Measurements from ENCODE around the gene PDE9A. TPM values are rescaled to one million over a fixed set of nuclear protein-coding genes. Genes with fewer than 3 reads are reported as not detected.

PDE9A gene
- total and polyA plus RNA-seq, 4 donors, result 2.6 to 16.2 (median 7.8) TPM

DNA sequence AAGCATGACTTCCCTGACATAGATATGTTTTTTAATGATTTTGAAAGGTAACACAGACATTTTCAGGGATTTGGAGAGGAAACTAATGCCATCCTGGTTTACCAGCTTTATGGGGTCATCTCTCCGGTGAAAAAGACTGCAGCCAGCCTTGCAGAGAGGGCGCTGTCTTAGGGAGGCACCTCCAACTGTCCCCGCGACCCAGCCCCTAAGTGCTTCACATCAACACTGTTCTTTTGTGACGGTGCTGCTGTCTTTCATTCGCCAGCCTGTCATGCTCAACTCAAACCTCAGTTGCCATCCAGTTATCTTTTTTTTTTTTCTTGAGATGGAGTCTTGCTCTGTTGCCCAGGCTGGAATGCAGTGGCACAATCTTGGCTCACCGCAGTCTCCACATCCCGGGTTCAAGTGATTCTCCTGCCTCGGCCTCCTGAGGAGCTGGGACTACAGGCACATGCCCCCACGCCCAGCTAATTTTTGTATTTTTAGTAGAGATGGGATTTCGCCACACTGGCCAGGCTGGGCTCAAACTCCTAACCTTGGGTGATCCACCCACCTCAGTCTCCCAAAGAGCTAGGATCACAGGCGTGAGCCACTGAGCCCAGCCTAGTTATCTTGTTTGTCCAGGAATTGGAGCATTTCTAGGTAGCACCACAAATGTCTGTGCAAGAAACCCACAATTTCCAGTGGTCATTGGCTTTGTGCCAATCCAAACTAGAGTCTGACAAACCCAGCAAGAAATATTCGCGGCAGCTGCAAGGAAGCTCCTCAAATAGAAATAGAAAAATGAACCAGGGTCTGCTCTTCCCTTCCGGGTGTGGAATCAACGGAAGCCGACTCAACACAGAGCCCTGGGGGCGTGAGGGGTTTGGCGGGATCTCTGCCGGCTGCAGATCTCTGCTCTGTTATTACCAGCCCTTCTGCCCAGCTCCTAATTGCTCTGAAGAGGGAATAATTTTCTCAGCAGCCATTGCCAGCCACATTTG lies 24.2 kb downstream of the PDE9A start:
- Histone ChIP-seq H3K4me1 (ENCODE audit: control insufficient read depth in 1 of 2, insufficient read depth in 2 of 2, low read length in 2 of 2) (no peaks in the 10 kb centered on the region), H3K9me3 (ENCODE audit: control insufficient read depth, low read length) (no peaks in the 10 kb centered on the region), H3K4me3 (ENCODE audit: low read length in 2 of 2) (no peak overlapping the region), H3K27ac (ENCODE audit: low read depth in 1 of 2, low read length in 2 of 2) (no peak overlapping the region), H3K27me3 (ENCODE audit: control insufficient read depth in 1 of 2, insufficient read depth in 2 of 2, low read length in 1 of 2) (no peaks in the 10 kb centered on the region), H3K36me3 (ENCODE audit: control insufficient read depth in 1 of 2, insufficient read depth in 2 of 2, low read length in 1 of 2) (no peaks in the 10 kb centered on the region)
- intact Hi-C loops (cut with DNase I), result no loop called here
- ATAC-seq (ENCODE audit: low FRiP score), result no peak
- WGBS, 2 donors, result 54 to 57% methylated on average over 20 of the region's 20 CpGs
- peak in 1 of 2 donors; percentile 27 for DNase-seq

DNA sequence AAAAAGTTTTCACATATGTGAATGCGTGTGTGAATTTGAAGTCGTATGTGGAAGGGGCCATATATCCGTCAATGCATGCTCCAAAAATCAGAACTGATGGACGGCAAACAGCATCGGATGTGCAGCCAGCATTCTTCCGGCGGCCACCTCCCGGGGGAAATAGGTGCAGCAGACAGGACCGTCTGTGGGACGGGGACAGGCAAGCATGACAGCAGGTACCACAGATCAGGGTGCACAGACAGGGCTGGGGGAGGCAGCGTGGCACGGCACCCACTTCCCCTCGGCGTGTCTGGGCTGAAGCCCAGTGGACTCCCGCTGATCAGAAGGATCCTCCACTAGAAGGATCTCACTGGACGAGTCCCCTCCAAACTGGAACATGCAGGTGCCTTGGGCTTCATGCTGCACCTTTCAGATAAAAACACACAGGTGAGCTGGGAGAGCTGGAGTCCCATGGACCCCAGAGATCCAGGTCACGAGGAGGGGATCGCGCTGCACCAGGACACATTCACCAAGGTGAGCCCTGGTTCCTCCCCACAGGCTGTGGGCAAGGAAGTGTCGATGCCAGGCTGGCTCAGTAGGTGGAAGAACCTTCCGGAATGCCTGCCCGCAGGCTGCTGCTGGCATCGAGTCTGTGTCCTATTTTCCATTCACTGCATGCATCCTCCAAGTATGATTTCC lies 25.3 kb downstream of the PDE9A start:
- DNase-seq, result peak in 1 of 2 donors; percentile 39
- no peak overlapping the region for H3K27ac ChIP-seq (ENCODE audit: low read depth in 1 of 2, low read length in 2 of 2)
- H3K4me3 ChIP-seq (ENCODE audit: low read length in 2 of 2), result no peak overlapping the region
- intact Hi-C loops (cut with DNase I), result no loop called here
- H3K9me3 ChIP-seq (ENCODE audit: control insufficient read depth, low read length), result no peaks in the 10 kb centered on the region
- H3K36me3 ChIP-seq (ENCODE audit: control insufficient read depth in 1 of 2, insufficient read depth in 2 of 2, low read length in 1 of 2), result no peaks in the 10 kb centered on the region
- no peaks in the 10 kb centered on the region for H3K27me3 ChIP-seq (ENCODE audit: control insufficient read depth in 1 of 2, insufficient read depth in 2 of 2, low read length in 1 of 2)
- 90% methylated on average over 23 of the region's 23 CpGs for WGBS, 2 donors
- ATAC-seq (ENCODE audit: low FRiP score), result no peak
- H3K4me1 ChIP-seq (ENCODE audit: control insufficient read depth in 1 of 2, insufficient read depth in 2 of 2, low read length in 2 of 2), result no peaks in the 10 kb centered on the region

DNA sequence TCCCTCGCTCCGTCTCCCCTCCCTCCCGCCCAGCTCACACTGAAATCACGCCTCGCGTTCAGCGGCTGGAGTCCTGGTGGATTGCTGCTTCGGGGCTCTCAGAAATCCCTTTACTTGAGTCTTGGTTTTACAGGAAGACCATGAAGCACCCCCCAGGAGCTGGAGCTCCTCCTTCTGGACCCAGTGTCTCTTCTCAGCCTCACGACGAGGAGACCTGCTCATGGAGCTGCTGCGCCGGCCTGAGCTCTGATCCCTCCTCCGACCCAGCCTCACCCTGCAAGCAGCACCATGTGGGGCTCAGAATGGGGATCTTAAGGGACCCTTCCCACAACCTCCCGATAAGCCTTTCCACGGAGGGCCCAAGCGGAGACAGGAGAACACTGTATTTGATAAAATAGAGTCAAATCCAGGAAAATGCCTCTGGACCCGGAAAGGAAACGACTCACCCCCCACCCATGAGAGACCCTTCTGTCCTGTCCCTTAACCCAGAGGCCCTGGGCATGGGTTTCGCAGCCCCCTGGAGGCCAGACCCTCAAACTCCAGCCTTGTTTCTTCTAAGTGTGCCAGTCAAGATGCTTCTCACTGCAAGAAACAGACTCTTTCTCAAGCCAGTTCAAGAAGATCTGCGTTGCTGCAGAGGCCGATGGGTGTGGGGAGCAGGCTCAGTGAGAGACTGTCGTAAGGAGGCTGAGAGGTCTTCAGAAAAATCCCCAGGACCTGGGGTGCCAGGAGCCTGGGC lies 26.1 kb downstream of the PDE9A start:
- no peaks in the 10 kb centered on the region for H3K36me3 ChIP-seq (ENCODE audit: control insufficient read depth in 1 of 2, insufficient read depth in 2 of 2, low read length in 1 of 2)
- no peaks in the 10 kb centered on the region for H3K9me3 ChIP-seq (ENCODE audit: control insufficient read depth, low read length)
- 92 to 93% methylated on average over 22 of the region's 22 CpGs for WGBS, 2 donors
- DNase-seq (no peak), ATAC-seq (ENCODE audit: low FRiP score) (no peak)
- intact Hi-C loops (cut with DNase I), result no loop called here
- H3K4me3 ChIP-seq (ENCODE audit: low read length in 2 of 2), result no peak overlapping the region
- H3K27ac ChIP-seq (ENCODE audit: low read depth in 1 of 2, low read length in 2 of 2), result no peak overlapping the region
- H3K4me1 ChIP-seq (ENCODE audit: control insufficient read depth in 1 of 2, insufficient read depth in 2 of 2, low read length in 2 of 2), result no peaks in the 10 kb centered on the region
- no peaks in the 10 kb centered on the region for H3K27me3 ChIP-seq (ENCODE audit: control insufficient read depth in 1 of 2, insufficient read depth in 2 of 2, low read length in 1 of 2)

DNA sequence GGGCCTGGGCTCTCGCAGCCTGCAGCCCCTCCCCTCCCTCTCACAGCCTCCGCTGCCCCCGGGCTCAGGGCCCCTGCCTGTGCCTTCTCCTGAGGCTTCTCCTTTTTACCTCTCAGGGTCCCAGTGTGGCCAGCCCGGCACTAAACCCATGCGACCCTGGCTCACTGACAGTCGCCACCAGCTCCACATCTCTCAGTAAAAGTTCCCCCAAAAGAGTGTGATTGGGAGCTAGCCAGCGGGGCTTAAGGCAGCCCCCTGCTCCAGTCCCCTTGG lies 26.6 kb downstream of the PDE9A start:
- H3K4me1 ChIP-seq (ENCODE audit: control insufficient read depth in 1 of 2, insufficient read depth in 2 of 2, low read length in 2 of 2), result no peaks in the 10 kb centered on the region
- H3K36me3 ChIP-seq (ENCODE audit: control insufficient read depth in 1 of 2, insufficient read depth in 2 of 2, low read length in 1 of 2), result no peaks in the 10 kb centered on the region
- no peak for DNase-seq
- H3K27me3 ChIP-seq (ENCODE audit: control insufficient read depth in 1 of 2, insufficient read depth in 2 of 2, low read length in 1 of 2), result no peaks in the 10 kb centered on the region
- no peaks in the 10 kb centered on the region for H3K9me3 ChIP-seq (ENCODE audit: control insufficient read depth, low read length)
- 92 to 95% methylated on average over 4 to 7 of the region's 7 CpGs for WGBS, 2 donors
- no peak for ATAC-seq (ENCODE audit: low FRiP score)
- intact Hi-C loops (cut with DNase I), result no loop called here
- no peak overlapping the region for H3K27ac ChIP-seq (ENCODE audit: low read depth in 1 of 2, low read length in 2 of 2)
- H3K4me3 ChIP-seq (ENCODE audit: low read length in 2 of 2), result no peak overlapping the region

DNA sequence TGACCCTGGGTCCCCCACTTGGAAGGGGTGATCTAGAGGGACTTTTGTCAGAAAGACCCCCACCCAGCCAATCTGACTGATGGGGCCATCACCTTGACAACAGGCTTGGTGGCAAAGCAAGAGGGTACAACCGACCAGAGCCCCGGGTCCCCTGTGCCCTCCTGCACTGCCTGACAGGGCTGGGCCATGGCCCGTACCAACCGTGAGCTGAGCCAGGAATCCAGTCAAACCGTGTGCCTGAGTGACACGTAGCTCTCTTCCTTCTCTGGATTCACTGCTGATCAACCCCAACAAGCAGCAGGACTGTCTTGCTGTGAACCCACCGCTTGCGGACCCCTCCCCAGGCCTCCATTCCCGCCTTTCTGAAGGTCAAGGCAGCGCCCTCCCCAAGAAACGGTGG lies 27.0 kb downstream of the PDE9A start:
- intact Hi-C loops (cut with DNase I), result no loop called here
- Histone ChIP-seq H3K4me3 (ENCODE audit: low read length in 2 of 2) (no peak overlapping the region), H3K27me3 (ENCODE audit: control insufficient read depth in 1 of 2, insufficient read depth in 2 of 2, low read length in 1 of 2) (no peaks in the 10 kb centered on the region), H3K4me1 (ENCODE audit: control insufficient read depth in 1 of 2, insufficient read depth in 2 of 2, low read length in 2 of 2) (no peaks in the 10 kb centered on the region), H3K27ac (ENCODE audit: low read depth in 1 of 2, low read length in 2 of 2) (no peak overlapping the region), H3K36me3 (ENCODE audit: control insufficient read depth in 1 of 2, insufficient read depth in 2 of 2, low read length in 1 of 2) (no peaks in the 10 kb centered on the region), H3K9me3 (ENCODE audit: control insufficient read depth, low read length) (no peaks in the 10 kb centered on the region)
- no peak for DNase-seq
- 91 to 97% methylated on average over 11 of the region's 11 CpGs for WGBS, 2 donors
- ATAC-seq (ENCODE audit: low FRiP score), result no peak

DNA sequence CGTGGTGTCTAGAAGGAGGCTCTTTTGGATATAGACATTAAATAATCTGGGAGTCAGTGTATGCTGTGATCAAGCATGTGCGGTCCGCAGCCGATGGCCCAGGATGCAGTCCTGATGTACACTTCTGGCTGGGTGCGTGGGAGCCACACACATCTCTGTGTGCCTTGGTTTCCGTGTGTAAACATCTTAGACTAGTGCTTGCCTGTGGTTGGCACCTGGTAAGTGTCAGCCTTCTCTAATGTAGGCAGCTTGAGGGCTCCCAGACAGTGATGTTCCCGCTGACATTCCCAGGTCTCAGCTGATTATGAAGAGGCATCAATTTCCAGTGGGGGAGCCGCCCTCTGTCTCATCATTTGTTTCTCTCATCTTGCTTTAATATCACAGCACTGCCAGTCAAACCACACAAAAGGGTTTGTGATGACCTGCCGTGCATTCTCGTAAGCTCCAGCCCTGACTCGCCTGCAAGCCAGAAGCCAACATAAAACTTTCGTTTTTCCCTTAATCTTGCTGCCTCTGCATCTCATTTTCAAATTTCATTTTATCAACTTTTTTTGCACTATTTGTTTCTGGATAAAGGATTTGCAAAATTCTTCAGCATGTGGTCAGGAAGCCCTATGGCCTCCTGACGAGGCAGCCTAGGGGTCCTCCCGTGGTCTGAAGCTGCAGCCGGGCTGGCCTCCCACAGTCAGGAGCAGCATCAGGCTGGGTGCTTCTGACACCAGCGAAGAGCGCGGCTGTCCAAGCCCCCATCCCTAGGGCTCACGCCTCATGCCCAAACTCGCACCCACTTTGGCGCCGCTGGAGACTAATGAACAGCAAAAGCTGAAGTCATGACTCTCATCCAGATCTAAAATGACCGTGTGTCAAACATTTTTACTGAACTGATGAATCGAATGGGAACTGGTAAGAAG lies 28.1 kb downstream of the PDE9A start:
- Histone ChIP-seq H3K9me3 (ENCODE audit: control insufficient read depth, low read length) (no peaks in the 10 kb centered on the region), H3K4me3 (ENCODE audit: low read length in 2 of 2) (no peak overlapping the region), H3K27ac (ENCODE audit: low read depth in 1 of 2, low read length in 2 of 2) (no peak overlapping the region), H3K4me1 (ENCODE audit: control insufficient read depth in 1 of 2, insufficient read depth in 2 of 2, low read length in 2 of 2) (no peaks in the 10 kb centered on the region), H3K27me3 (ENCODE audit: control insufficient read depth in 1 of 2, insufficient read depth in 2 of 2, low read length in 1 of 2) (no peaks in the 10 kb centered on the region), H3K36me3 (ENCODE audit: control insufficient read depth in 1 of 2, insufficient read depth in 2 of 2, low read length in 1 of 2) (no peaks in the 10 kb centered on the region)
- intact Hi-C loops (cut with DNase I), result no loop called here
- peak in 1 of 2 donors; percentile 21 for DNase-seq
- no peak for ATAC-seq (ENCODE audit: low FRiP score)
- 94 to 96% methylated on average over 24 of the region's 24 CpGs for WGBS, 2 donors

DNA sequence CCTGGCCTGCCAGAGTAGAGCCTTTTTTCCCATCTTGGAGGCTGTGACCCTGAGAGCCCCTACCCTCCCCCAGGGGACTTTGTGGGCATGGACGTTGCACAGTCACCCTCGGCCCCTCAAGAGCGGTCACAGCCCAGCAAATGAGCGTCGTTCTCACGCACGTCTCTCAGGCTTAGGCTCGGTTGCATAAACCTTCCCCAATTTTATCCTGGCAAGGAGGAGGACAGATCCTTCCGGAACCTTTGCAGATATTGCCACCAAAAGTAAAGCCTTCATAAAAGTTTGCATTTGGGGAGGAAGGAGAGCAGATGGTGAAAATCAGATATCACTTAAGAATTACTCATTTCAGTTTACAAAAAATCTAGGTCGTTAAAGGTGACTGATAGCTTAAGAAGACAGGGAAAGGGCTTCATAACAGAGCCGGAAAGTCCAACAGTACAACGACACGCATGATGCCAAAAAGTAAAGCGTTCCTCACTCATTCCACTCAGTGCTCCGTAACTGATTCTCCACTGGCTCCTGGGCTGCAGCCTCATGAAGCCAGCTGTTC lies 29.3 kb downstream of the PDE9A start:
- H3K4me1 ChIP-seq (ENCODE audit: control insufficient read depth in 1 of 2, insufficient read depth in 2 of 2, low read length in 2 of 2), result no peaks in the 10 kb centered on the region
- no peaks in the 10 kb centered on the region for H3K9me3 ChIP-seq (ENCODE audit: control insufficient read depth, low read length)
- no peaks in the 10 kb centered on the region for H3K27me3 ChIP-seq (ENCODE audit: control insufficient read depth in 1 of 2, insufficient read depth in 2 of 2, low read length in 1 of 2)
- H3K27ac ChIP-seq (ENCODE audit: low read depth in 1 of 2, low read length in 2 of 2), result no peak overlapping the region
- intact Hi-C loops (cut with DNase I), result no loop called here
- DNase-seq (no peak), ATAC-seq (ENCODE audit: low FRiP score) (no peak)
- no peaks in the 10 kb centered on the region for H3K36me3 ChIP-seq (ENCODE audit: control insufficient read depth in 1 of 2, insufficient read depth in 2 of 2, low read length in 1 of 2)
- H3K4me3 ChIP-seq (ENCODE audit: low read length in 2 of 2), result no peak overlapping the region
- WGBS, 2 donors, result 87 to 89% methylated on average over 15 of the region's 15 CpGs
